Loucy (cell line): ENCODE measurements around the gene XPNPEP1.

Experiments used
- H2AFZ ChIP-seq: fragments of 200-600 bp; sonication (generic); 2 replicates; pipeline ENCODE4 v1.6.0; 2016; ENCODE audit warnings: antibody characterized with exemption, mild to moderate bottlenecking, low read length, moderate library complexity
- H3F3A ChIP-seq: fragments of 200-600 bp; 2 replicates; pipeline ENCODE4 v1.6.0; 2016; ENCODE audit warnings: antibody characterized with exemption, low read depth, mild to moderate bottlenecking
- H3K27me3 ChIP-seq: fragments of 200-600 bp; sonication (generic); 2 replicates; pipeline ENCODE4 v1.6.1; 2014; ENCODE audit warnings: low read length, mild to moderate bottlenecking; ENCODE audit not compliant: insufficient read depth, poor library complexity, severe bottlenecking
- H3K36me3 ChIP-seq: fragments of 200-600 bp; sonication (generic); 2 replicates; pipeline ENCODE4 v1.6.1; 2016; ENCODE audit warnings: low read length; ENCODE audit not compliant: insufficient read depth
- H3K4me1 ChIP-seq: fragments of 200-600 bp; sonication (generic); 2 replicates; pipeline ENCODE4 v1.5.1; 2014; ENCODE audit warnings: low read length, mild to moderate bottlenecking; ENCODE audit not compliant: insufficient read depth, poor library complexity, severe bottlenecking
- H3K4me2 ChIP-seq: fragments of 200-600 bp; sonication (generic); 2 replicates; pipeline ENCODE4 v1.6.0; 2014; ENCODE audit warnings: antibody characterized with exemption, low read length, low read depth, mild to moderate bottlenecking; ENCODE audit not compliant: poor library complexity, severe bottlenecking
- H3K4me3 ChIP-seq: fragments of 200-600 bp; sonication (generic); 2 replicates; pipeline ENCODE4 v1.5.1; 2014; ENCODE audit warnings: low read length, mild to moderate bottlenecking, mixed read lengths; ENCODE audit not compliant: poor library complexity, severe bottlenecking
- H3K79me2 ChIP-seq: fragments of 200-600 bp; sonication (generic); 2 replicates; pipeline ENCODE4 v1.6.1; 2014; ENCODE audit warnings: low read length; ENCODE audit not compliant: insufficient read depth
- H3K9ac ChIP-seq: fragments of 200-600 bp; sonication (generic); 2 replicates; pipeline ENCODE4 v1.6.0; 2014; ENCODE audit warnings: mild to moderate bottlenecking, low read depth, low read length, moderate library complexity; ENCODE audit not compliant: poor library complexity, severe bottlenecking
- H3K9me2 ChIP-seq: fragments of 200-600 bp; sonication (generic); replicated peaks from 2 replicates; pipeline ENCODE4 v1.6.1; 2016; ENCODE audit warnings: low read depth, low read length, mixed read lengths
- H3K9me3 ChIP-seq: fragments of 200-600 bp; sonication (generic); 2 replicates; pipeline ENCODE4 v1.6.1; 2014; ENCODE audit warnings: mild to moderate bottlenecking, antibody characterized with exemption, low read length, low read depth; ENCODE audit not compliant: insufficient read depth
- H4K20me1 ChIP-seq: fragments of 200-600 bp; sonication (generic); 2 replicates; pipeline ENCODE4 v1.6.0; 2014; ENCODE audit warnings: antibody characterized with exemption, low read length, mild to moderate bottlenecking; ENCODE audit not compliant: insufficient read depth, poor library complexity, severe bottlenecking
- CTCF ChIP-seq: fragments of 200-600 bp; sonication (generic); conservative IDR thresholded peaks from 2 replicates; pipeline ENCODE4 v1.5.1; 2014; ENCODE audit warnings: mild to moderate bottlenecking, antibody characterized with exemption, low read length
- EZH2phosphoT487 ChIP-seq: fragments of 200-600 bp; IDR thresholded peaks from 2 replicates; pipeline ENCODE4 v1.6.1; 2018; ENCODE audit warnings: antibody characterized with exemption, mild to moderate bottlenecking, moderate library complexity, borderline replicate concordance

Gene XPNPEP1

DNA sequence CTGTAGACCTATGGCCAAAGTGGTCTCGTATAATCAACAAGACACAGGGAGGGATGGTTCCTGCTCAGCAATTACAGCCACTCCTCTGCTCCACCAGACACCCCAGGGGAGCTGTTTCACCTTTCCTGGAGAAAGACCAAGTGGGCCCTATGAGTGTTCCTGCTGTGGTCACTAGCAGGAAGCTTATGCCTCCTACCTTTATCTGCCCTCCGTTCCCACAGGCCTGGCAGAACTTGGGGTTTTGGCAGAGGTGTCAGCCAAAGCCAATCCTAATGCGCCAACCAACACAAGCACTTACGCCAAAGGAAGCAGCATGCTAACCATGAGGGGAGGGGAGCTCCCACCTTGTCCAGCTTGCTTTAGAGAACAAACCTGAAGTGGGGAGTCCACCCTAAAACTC lies 31.2 kb downstream of the XPNPEP1 start:
- Histone ChIP-seq H2AFZ (no peak overlapping the region), H3K9ac (no peak overlapping the region), H3K27me3 (no peaks in the 10 kb centered on the region), H3F3A (no peaks in the 10 kb centered on the region), H3K36me3 (peaks cover 53% of the 10 kb centered on the region; the same call in 1 of the 2 replicates), H3K9me3 (no peaks in the 10 kb centered on the region), H3K4me2 (peak overlapping the region; percentile 40), H3K4me1 (peaks cover 29% of the 10 kb centered on the region), H3K79me2 (peaks cover 41% of the 10 kb centered on the region), H3K9me2 (no peaks in the 10 kb centered on the region), H3K4me3 (peak overlapping the region; percentile 18), H4K20me1 (no peaks in the 10 kb centered on the region)
- TF ChIP-seq EZH2phosphoT487: no peak
- no peak for TF ChIP-seq CTCF

DNA sequence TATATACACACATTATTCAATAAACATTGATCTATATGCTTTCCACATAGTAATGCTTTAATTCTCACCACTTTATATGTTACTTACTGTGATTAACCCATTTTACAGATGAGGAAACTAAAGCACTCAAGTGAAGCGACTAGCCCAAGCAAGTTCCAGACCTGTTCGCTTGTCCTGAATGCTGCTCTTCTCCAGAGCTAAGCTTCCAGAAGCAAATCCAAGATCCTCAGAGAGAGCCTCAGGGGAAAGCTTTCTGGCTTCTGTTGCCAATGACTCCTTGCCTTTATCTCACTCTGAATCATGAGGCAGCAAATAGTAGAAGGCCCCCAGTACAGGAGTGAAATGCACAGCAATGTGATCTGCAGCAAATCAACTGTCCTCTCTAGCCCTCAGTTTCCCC lies 32.2 kb downstream of the XPNPEP1 start:
- H3K27me3 ChIP-seq: no peaks in the 10 kb centered on the region
- H3K4me1 ChIP-seq: peaks cover 29% of the 10 kb centered on the region
- TF ChIP-seq CTCF: no peak
- TF ChIP-seq EZH2phosphoT487: no peak
- no peak overlapping the region for H2AFZ ChIP-seq
- H4K20me1 ChIP-seq: no peaks in the 10 kb centered on the region
- no peaks in the 10 kb centered on the region for H3F3A ChIP-seq
- H3K4me3 ChIP-seq: no peak overlapping the region
- peaks cover 57% of the 10 kb centered on the region; the same call in 1 of the 2 replicates for H3K36me3 ChIP-seq
- peaks cover 32% of the 10 kb centered on the region for H3K79me2 ChIP-seq
- no peak overlapping the region for H3K9ac ChIP-seq
- no peaks in the 10 kb centered on the region for H3K9me3 ChIP-seq
- no peaks in the 10 kb centered on the region for H3K9me2 ChIP-seq
- H3K4me2 ChIP-seq: peak overlapping the region; percentile 40

DNA sequence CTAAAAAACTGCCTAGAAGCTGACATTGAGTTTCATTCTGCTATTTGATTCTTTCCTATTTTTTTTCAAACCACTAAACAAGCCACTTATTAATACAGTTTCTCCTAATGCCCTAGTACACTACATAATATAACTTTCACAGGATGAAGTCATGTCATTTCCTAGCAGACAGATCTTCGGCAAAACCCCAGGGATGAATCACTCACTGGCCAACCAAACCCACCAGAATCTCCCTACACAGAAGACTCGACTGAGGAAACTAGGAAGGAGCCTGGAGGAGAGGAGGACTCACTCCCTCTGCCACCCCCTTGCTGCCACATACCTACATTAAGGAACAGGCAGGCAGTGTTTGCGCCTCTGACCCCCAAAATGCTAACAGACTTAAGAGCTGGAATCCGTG lies 33.4 kb downstream of the XPNPEP1 start:
- Histone ChIP-seq H3K27me3 (no peaks in the 10 kb centered on the region), H3K4me3 (no peak overlapping the region), H4K20me1 (no peaks in the 10 kb centered on the region), H3K79me2 (peaks cover 21% of the 10 kb centered on the region), H3K36me3 (peaks cover 69% of the 10 kb centered on the region; the same call in 1 of the 2 replicates), H3K9me3 (no peaks in the 10 kb centered on the region), H3F3A (no peaks in the 10 kb centered on the region), H3K4me1 (peaks cover 29% of the 10 kb centered on the region), H3K9me2 (no peaks in the 10 kb centered on the region), H3K9ac (no peak overlapping the region), H2AFZ (no peak overlapping the region), H3K4me2 (no peak overlapping the region)
- TF ChIP-seq CTCF (no peak), EZH2phosphoT487 (no peak)
